ENCODE measurements around the gene ZNF485.
"Not testable (repeated sequence)": the region's sequence is repeated elsewhere in the genome, so short reads cannot be mapped to it uniquely, and the experiment has no call there.

The ZNF485 gene

GRCh38 chr10:43596546-43596945 lies 9.7 kb upstream of the ZNF485 start:
- Histone ChIP-seq H3K27me3 (ENCODE audit: insufficient read depth, low read depth, severe bottlenecking) (peaks cover 17% of the 10 kb centered on the region), H3K9me3 (ENCODE audit: severe bottlenecking) (peaks cover 18% of the 10 kb centered on the region)
- DNase-seq: no peak

GRCh38 chr10:43598446-43598845 lies 7.8 kb upstream of the ZNF485 start:
- Histone ChIP-seq H3K27me3 (ENCODE audit: insufficient read depth, low read depth, severe bottlenecking) (peaks cover 8% of the 10 kb centered on the region), H3K4me3 (ENCODE audit: low read depth, low read length) (no peak overlapping the region), H3K9me3 (ENCODE audit: severe bottlenecking) (peaks cover 10% of the 10 kb centered on the region), H3K36me3 (no peaks in the 10 kb centered on the region), H3K27ac (no peak overlapping the region)
- TF ChIP-seq, protein P1, sequence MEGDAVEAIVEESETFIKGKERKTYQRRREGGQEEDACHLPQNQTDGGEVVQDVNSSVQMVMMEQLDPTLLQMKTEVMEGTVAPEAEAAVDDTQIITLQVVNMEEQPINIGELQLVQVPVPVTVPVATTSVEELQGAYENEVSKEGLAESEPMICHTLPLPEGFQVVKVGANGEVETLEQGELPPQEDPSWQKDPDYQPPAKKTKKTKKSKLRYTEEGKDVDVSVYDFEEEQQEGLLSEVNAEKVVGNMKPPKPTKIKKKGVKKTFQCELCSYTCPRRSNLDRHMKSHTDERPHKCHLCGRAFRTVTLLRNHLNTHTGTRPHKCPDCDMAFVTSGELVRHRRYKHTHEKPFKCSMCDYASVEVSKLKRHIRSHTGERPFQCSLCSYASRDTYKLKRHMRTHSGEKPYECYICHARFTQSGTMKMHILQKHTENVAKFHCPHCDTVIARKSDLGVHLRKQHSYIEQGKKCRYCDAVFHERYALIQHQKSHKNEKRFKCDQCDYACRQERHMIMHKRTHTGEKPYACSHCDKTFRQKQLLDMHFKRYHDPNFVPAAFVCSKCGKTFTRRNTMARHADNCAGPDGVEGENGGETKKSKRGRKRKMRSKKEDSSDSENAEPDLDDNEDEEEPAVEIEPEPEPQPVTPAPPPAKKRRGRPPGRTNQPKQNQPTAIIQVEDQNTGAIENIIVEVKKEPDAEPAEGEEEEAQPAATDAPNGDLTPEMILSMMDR (IDR thresholded peaks at IDR 0.05; ENCODE audit: low read depth, low read length): no peak
- no peak for DNase-seq

More at GRCh38 chr10:43596546-43596945, 9.7 kb upstream of the ZNF485 start:
- TF ChIP-seq, protein P1 (IDR thresholded peaks at IDR 0.05; ENCODE audit: low read depth, low read length): no peak
- Histone ChIP-seq H3K4me3 (ENCODE audit: low read depth, low read length) (no peak overlapping the region), H3K27ac (no peak overlapping the region), H3K36me3 (no peaks in the 10 kb centered on the region)

DNA sequence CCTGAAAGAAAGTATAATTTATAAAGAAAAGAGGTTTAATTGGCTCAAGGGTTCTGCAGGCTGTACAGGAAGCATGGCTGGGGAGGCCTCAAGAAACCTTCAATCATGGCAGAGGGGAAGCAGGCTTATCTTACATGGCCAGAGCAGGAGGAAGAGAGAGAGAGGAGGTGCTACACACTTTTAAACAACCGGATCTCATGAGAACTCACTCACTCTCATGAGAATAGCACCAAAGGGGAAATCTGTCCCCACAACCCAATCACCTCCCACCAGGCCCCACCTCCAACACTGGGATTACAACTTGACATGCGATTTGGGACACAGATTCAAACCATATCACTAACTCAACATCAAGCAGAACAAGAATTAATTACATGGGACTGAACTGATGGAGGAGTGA lies 6.9 kb upstream of the ZNF485 start:
- TF ChIP-seq, protein P1 (IDR thresholded peaks at IDR 0.05; ENCODE audit: low read depth, low read length): no peak
- H3K27me3 ChIP-seq (ENCODE audit: insufficient read depth, low read depth, severe bottlenecking): peaks cover 3% of the 10 kb centered on the region
- no peaks in the 10 kb centered on the region for H3K36me3 ChIP-seq
- H3K4me3 ChIP-seq (ENCODE audit: low read depth, low read length): no peak overlapping the region
- no peak overlapping the region for H3K27ac ChIP-seq
- no peak for DNase-seq
- peaks cover 10% of the 10 kb centered on the region for H3K9me3 ChIP-seq (ENCODE audit: severe bottlenecking)

DNA sequence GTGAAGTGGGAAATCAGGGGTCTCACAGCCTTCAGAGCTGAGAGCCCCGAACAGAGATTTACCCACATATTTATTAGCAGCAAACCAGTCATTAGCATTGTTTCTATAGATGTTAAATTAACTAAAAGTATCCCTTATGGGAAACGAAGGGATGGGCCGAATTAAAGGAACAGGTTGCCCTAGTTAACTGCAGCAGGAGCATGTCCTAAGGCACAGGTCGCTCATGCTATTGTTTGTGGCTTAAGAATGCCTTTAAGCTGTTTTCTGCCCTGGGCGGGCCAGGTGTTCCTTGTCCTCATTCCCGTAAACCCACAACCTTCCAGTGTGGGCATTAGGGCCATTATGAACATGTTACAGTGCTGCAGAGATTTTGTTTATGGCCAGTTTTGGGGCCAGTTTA lies 4.7 kb upstream of the ZNF485 start:
- DNase-seq; H3K27me3 ChIP-seq (ENCODE audit: insufficient read depth, low read depth, severe bottlenecking); H3K36me3 ChIP-seq; H3K27ac ChIP-seq; H3K4me3 ChIP-seq (ENCODE audit: low read depth, low read length): not testable (repeated sequence)
- H3K9me3 ChIP-seq (ENCODE audit: severe bottlenecking): peaks cover 12% of the 10 kb centered on the region

DNA sequence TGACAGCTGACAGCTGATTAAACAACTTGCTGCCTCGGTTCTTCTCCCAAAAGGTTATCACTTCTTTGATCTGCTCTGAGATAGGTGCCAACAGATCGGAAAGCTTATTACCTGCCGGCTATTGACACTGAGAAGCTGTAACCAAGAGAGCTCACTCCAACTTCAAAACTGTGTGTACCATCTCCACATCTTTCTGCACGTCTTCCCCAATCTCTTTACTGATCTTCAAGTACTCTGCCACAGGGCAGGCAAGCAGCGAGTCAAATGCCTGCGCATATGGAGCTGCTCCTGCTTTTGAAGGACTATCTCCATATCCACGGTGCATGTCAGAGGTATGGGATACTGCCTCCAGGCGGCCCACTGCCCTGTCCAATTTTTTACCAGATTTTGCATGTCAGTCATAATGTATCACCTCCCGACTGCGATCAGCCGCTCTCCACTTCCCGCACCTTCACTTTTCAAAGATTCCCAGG lies 352 bp upstream of the ZNF485 start:
- no peak for DNase-seq
- Histone ChIP-seq H3K27me3 (ENCODE audit: insufficient read depth, low read depth, severe bottlenecking) (no peaks in the 10 kb centered on the region), H3K36me3 (no peaks in the 10 kb centered on the region), H3K27ac (no peak overlapping the region), H3K4me3 (ENCODE audit: low read depth, low read length) (peak overlapping the region; percentile 64), H3K9me3 (ENCODE audit: severe bottlenecking) (peaks cover 12% of the 10 kb centered on the region)
- TF ChIP-seq, protein P1 (IDR thresholded peaks at IDR 0.05; ENCODE audit: low read depth, low read length): no peak

DNA sequence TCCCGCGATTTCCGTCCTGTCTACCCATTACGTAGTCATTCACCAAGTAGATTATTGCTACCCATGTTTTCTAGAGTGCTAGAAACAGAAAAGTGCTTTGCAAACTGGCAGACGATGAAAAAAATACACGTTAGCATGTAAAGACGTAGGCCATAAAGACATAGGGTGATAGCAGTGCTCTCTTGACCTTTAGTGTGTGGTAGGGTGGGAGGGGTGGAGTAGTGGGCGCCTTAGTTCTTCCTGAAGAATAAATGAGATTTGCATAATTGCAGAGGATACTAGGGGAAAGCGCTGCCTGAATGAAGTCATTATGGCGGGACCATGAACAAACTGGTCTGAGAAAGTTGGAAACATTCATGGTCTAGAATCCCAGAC lies 948 bp downstream of the ZNF485 start:
- H3K9me3 ChIP-seq (ENCODE audit: severe bottlenecking): peaks cover 2% of the 10 kb centered on the region

More for the DNA sequence above, 948 bp downstream of the ZNF485 start:
- TF ChIP-seq, protein P1 (IDR thresholded peaks at IDR 0.05; ENCODE audit: low read depth, low read length): no peak
- DNase-seq: no peak
- Histone ChIP-seq H3K27me3 (ENCODE audit: insufficient read depth, low read depth, severe bottlenecking) (no peaks in the 10 kb centered on the region), H3K27ac (no peak overlapping the region), H3K4me3 (ENCODE audit: low read depth, low read length) (peak overlapping the region; percentile 64), H3K36me3 (no peaks in the 10 kb centered on the region)

All from WERI-Rb-1 (cell line).